ENCODE data around the gene IGFL1.

- no peak for TF ChIP-seq CTCF (IDR thresholded peaks at IDR 0.05)
- TF ChIP-seq POLR2AphosphoS5 (IDR thresholded peaks at IDR 0.05): no peak
Observed at GRCh38 chr19:46210669-46211068, 18.9 kb upstream of the IGFL1 start.

Data from prostate gland (tissue), 2 donors.